Muscle layer of colon (tissue), 2 donors: ENCODE measurements around the gene CALCOCO1.

Source experiments
- H3K27ac ChIP-seq: one replicate; pipeline ENCODE4 v1.7.0; 2013; ENCODE audit warnings: low read depth, mild to moderate bottlenecking, low read length, moderate library complexity
- H3K27me3 ChIP-seq, 2 donors: one replicate each; pipeline ENCODE4 v1.7.0; 2013; ENCODE audit warnings: low read length in 2 of 2, mild to moderate bottlenecking in 2 of 2; ENCODE audit not compliant: insufficient read depth in 2 of 2, control insufficient read depth in 1 of 2
- H3K36me3 ChIP-seq: one replicate; pipeline ENCODE4 v1.7.0; 2013; ENCODE audit warnings: mild to moderate bottlenecking, low read length; ENCODE audit not compliant: insufficient read depth
- H3K4me1 ChIP-seq: one replicate; pipeline ENCODE4 v1.7.0; 2013; ENCODE audit warnings: mild to moderate bottlenecking, low read length; ENCODE audit not compliant: insufficient read depth
- H3K4me3 ChIP-seq, 2 donors: one replicate each; pipeline ENCODE4 v1.7.0; 2013; ENCODE audit warnings: low read length in 2 of 2, low read depth in 1 of 2, mild to moderate bottlenecking in 1 of 2, moderate library complexity in 1 of 2
- H3K9ac ChIP-seq: one replicate; pipeline ENCODE4 v1.7.0; 2013; ENCODE audit warnings: low read length
- H3K9me3 ChIP-seq: one replicate; pipeline ENCODE4 v1.7.0; 2013; ENCODE audit warnings: mild to moderate bottlenecking, low read length
- donor health status: abdominal sarcoma.
- donor health status: Adenocarcinoma of cecum.

CALCOCO1 gene

DNA sequence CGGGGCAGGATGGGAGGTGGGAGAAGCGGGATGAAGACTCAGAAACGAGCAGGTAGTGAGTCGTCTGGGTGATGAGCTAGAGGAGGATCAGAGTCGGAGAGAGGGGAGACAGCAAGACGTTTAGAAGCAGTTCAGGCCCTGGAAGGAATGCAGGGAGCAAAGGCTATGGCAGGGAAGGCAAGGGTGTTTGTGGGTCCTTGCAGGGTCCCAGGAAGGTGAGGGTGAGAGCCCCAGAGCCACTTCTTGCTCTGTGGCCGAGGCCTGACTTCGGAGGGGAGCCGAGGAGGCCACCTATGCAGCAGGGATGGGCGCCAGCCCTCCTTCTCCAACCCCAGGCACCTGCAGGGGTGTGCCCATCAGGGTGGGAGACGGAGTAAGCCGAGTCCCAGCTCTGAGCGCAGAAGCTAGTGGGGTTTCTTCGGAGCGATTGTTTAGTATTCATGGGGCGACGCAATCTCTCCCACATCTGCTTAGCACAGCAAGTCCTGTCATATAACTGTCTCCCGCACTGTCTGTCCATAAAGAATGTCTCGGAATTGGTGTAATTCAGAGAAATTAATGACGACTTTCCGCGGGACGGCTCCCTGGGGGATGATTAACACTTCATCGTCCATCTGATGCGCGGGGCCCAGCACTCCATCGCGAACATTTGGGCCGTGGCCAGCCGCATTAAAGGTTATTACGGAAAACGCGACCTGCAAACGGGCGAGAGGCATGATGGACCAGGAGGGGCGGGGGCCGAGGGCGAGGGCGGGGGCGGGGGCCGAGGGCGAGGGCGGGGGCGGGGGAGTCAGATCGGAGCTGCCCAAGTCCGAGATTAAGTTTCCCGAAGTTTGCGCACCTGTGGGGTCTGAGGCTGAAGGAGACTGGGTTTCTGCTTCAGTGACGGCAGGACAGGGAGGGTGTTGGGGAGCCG is 12.2 kb upstream of the CALCOCO1 start:
- Histone ChIP-seq H3K36me3 (no peaks in the 10 kb centered on the region), H3K9me3 (no peaks in the 10 kb centered on the region), H3K4me1 (peaks cover 6% of the 10 kb centered on the region), H3K27me3 (peaks cover 64 to 67% of the 10 kb centered on the region in 2 donors), H3K4me3 (peak overlapping the region in 1 of 2 donors; percentile 9), H3K9ac (no peak overlapping the region), H3K27ac (no peak overlapping the region)

DNA sequence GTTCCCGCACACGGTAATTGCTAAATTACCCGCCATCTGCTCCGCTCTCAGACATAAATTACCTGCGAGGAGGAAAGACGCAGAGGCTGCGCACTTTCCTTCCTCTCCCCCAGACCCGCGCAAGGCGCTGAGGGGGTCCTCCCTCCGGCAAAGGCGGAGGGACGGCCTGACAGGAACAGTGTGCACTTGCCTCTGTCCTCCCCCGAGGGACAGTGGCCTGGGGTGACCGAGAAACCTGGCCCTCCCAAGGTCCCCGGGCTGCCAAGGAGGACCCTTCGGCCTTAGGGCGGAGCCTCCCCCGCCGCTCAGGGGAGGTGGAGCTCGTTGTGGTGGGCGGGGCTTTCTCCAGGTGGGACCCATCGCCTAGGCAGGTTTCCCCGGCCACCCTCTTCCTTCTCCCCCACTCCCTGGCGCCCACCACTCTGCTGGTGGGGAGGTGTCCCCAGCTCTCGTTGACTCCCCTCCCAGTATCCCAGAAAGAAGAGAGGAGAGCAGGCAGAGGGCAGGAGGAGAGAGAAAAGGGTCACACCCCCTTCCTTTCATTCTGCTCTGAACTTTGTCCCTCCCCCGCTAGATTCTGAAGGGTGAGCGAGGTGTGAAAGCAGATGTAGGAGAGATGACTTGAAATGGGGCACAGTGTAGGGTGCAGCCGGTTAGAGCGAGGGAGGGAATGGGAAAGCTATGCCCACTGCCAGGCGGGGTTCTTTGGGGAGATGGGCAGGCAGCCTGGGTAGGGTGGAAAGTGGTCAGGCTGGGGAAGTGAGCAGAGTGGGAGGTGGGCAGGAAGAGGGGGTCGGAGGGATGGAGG is 11.4 kb upstream of the CALCOCO1 start:
- no peaks in the 10 kb centered on the region for H3K9me3 ChIP-seq
- H3K9ac ChIP-seq: no peak overlapping the region
- H3K4me1 ChIP-seq: peaks cover 4% of the 10 kb centered on the region
- H3K4me3 ChIP-seq: no peak overlapping the region
- H3K27me3 ChIP-seq: peaks cover 61 to 62% of the 10 kb centered on the region in 2 donors
- H3K27ac ChIP-seq: no peak overlapping the region
- H3K36me3 ChIP-seq: no peaks in the 10 kb centered on the region

DNA sequence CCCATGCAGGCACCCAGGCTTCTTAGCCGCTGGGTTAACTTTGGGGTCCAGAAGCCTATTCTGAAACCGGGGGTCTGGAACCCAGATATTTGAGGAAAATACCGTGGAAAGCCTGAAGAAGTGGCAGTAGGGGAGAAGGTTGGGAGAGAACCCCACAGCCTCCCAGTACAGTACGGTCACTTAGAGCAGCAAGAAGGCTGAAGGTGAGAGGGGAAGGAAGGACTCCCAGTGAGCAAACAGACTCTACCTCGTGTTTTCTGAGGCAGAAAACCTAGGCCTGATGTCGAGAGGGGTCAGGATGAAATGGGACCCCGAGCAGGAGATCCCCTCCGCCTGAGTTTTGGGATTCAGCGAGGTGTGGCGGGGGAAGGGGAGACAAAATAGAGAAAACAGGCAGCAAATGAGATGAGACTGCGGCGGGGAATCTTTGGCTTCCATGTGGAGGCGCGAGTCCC is 10.7 kb upstream of the CALCOCO1 start:
- no peaks in the 10 kb centered on the region for H3K4me1 ChIP-seq
- peaks cover 56 to 57% of the 10 kb centered on the region in 2 donors for H3K27me3 ChIP-seq
- H3K9me3 ChIP-seq: no peaks in the 10 kb centered on the region
- H3K9ac ChIP-seq: no peak overlapping the region
- H3K36me3 ChIP-seq: no peaks in the 10 kb centered on the region
- no peak overlapping the region for H3K4me3 ChIP-seq
- no peak overlapping the region for H3K27ac ChIP-seq

DNA sequence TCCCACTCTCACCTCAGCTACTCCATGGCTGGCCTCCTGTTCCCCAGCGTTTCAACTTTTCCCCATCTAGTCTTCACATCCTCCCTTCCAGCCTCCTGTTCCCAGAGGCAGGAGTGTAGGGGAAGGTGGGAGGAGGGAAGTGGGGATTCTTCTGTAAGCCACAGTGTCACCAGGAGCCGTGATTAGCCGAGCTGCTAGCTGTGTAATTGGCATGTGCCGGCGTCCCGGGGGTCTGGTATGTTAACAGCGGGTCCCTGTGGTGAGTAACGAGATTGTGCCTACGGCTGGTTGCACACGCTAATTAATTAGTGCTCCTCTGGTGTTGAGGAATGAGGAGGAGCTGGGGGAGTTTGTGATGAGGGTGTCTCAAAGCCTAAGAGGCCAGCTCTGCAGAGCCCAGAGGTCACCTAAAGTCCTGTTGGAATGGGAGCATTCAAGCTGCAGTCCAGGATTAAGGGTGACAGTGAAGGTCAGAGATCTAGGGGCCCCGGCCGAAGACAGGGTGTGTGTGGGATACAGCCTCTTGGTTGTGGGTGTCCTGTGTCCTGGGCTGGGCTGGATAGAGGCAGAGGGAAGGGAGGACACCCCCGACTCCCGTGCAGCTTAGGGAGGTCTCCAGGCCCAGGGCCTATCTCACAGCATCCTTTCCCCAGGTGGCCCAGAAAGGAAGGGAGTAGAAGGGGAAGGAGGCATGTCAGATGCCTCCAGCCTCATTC is 10.0 kb upstream of the CALCOCO1 start:
- Histone ChIP-seq H3K27me3 (peaks cover 49 to 51% of the 10 kb centered on the region in 2 donors), H3K9me3 (no peaks in the 10 kb centered on the region), H3K4me1 (no peaks in the 10 kb centered on the region), H3K9ac (no peak overlapping the region), H3K36me3 (no peaks in the 10 kb centered on the region), H3K4me3 (no peak overlapping the region), H3K27ac (no peak overlapping the region)

DNA sequence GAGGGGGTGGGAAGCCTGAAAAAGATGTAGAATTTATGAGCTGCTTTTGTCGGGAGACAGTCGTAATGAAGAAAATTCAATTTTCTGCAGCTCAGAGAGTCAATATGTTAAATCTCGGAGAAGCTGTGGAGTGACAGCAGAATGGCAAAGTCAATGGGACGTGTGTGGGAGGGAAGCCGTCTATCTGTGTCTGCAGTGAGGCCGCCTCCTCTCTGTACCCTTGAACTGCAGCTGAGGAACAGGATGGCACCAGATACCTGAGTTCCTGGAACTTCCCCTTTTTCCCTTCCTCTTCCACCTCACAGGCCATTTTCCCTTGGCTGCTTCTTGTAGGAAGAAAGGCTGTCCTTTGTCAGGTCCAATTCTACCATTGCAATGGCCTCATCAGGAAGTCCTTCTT is 9.3 kb upstream of the CALCOCO1 start:
- H3K27me3 ChIP-seq: peaks cover 46 to 47% of the 10 kb centered on the region in 2 donors
- H3K27ac ChIP-seq: no peak overlapping the region
- no peak overlapping the region for H3K4me3 ChIP-seq
- no peaks in the 10 kb centered on the region for H3K4me1 ChIP-seq
- H3K9me3 ChIP-seq: no peaks in the 10 kb centered on the region
- no peak overlapping the region for H3K9ac ChIP-seq
- H3K36me3 ChIP-seq: no peaks in the 10 kb centered on the region

DNA sequence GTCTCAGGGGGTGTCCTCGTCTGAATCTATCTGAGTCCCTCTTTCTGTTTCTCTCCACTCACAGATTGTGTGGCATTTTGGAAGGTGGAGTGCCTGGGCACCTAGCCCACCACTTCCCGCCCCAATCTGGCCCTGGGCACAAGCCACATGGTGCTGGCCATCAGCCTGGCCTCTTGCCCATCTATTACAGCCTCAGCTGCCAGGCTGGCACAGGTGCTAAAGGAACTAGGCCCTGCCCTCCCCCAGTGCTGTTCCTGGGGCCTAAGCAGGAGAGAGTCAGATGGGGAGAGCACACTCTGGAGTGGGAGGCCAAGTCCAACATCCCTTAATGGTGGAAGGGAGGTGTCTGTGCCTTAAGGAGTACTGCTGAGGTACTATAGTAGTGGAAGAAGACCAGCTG is 8.3 kb upstream of the CALCOCO1 start:
- no peaks in the 10 kb centered on the region for H3K4me1 ChIP-seq
- no peak overlapping the region for H3K27ac ChIP-seq
- no peaks in the 10 kb centered on the region for H3K9me3 ChIP-seq
- peaks cover 36 to 37% of the 10 kb centered on the region in 2 donors for H3K27me3 ChIP-seq
- H3K36me3 ChIP-seq: no peaks in the 10 kb centered on the region
- no peak overlapping the region for H3K9ac ChIP-seq
- H3K4me3 ChIP-seq: no peak overlapping the region

DNA sequence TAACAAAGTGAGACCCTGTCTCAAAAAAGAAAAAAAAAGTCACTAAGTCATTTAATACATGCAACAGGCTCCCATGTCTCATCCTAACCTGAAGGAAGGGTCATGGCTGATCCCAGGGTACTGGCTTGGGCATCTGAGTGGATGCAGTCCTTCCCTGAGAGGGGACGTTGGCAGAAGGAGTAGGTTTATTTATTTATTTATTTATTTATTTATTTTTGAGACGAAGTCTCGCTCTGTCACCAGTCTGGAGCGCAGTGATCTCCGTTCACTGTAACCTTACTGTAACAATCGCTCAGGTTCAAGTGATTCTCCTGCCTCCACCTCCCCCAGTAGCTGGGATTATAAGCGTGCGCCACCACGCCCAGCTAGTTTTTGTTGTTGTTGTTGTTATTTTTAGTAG is 7.2 kb upstream of the CALCOCO1 start:
- H3K4me3 ChIP-seq: no peak overlapping the region
- no peaks in the 10 kb centered on the region for H3K36me3 ChIP-seq
- H3K27ac ChIP-seq: no peak overlapping the region
- H3K4me1 ChIP-seq: no peaks in the 10 kb centered on the region
- H3K27me3 ChIP-seq: peaks cover 26 to 28% of the 10 kb centered on the region in 2 donors
- no peak overlapping the region for H3K9ac ChIP-seq
- no peaks in the 10 kb centered on the region for H3K9me3 ChIP-seq

DNA sequence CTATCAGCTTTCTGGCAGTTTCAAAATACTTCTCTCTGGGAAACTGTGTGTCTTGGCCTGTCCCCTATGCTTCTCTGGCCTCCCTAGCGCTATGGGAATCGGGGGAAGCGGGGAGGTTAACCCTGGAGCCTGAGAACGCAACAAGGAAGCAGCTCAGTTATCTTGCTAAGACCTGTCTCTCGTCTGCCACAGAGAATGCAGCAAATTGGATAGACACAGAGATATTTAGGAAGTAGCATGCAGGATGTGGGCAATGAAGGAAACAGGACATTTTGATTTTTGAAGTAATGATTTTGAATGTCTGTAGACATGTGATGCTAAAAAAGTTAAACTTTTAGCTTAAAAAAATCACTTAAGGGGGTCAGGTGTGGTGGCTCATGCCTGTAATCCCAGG is 6.6 kb upstream of the CALCOCO1 start:
- Histone ChIP-seq H3K9ac (no peak overlapping the region), H3K27ac (no peak overlapping the region), H3K4me1 (no peaks in the 10 kb centered on the region), H3K27me3 (peaks cover 19 to 22% of the 10 kb centered on the region in 2 donors), H3K36me3 (no peaks in the 10 kb centered on the region), H3K9me3 (no peaks in the 10 kb centered on the region), H3K4me3 (no peak overlapping the region)

DNA sequence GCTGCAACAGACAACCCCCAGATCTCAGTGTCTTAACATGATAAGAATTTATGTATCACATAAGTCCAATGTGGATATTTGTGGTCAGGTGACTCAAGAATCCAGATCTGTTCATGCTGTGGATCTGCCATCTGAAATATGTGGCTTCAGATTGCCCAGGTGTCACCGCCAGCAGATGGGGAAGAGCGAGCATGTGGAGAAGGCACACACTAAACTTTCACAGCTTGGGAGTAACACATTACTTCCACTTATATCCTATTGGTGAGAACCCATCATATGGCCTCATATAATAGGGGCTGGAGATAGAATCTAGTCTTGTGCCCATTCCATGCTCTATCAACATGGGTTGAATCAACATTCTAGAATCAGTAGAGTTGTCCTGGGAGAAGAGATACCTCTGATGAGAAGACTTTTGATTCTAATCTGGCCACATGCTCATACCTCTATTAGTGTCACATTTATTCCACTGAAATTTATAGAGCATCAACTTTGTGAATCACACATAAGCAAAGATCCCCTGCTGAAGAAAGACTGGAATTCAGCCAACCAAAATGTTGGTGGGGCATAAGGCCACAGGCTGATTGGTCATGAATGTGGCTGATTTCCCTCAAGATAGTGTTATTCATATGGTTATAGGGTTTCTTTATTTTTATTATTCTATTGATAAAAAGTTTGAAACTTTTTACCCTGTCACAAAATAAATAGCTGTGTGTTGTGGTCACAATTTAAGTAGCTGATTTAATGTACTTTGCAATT is 6.0 kb upstream of the CALCOCO1 start:
- peaks cover under 1% of the 10 kb centered on the region for H3K4me1 ChIP-seq
- no peak overlapping the region for H3K9ac ChIP-seq
- H3K9me3 ChIP-seq: no peaks in the 10 kb centered on the region
- H3K27me3 ChIP-seq: peaks cover 14 to 16% of the 10 kb centered on the region in 2 donors
- no peak overlapping the region for H3K4me3 ChIP-seq
- no peak overlapping the region for H3K27ac ChIP-seq
- no peaks in the 10 kb centered on the region for H3K36me3 ChIP-seq

- H3K27me3 ChIP-seq: no peaks in the 10 kb centered on the region
- H3K9me3 ChIP-seq: no peaks in the 10 kb centered on the region
- no peak overlapping the region for H3K27ac ChIP-seq
- H3K4me1 ChIP-seq: peaks cover 20% of the 10 kb centered on the region
- peaks cover under 1% of the 10 kb centered on the region for H3K36me3 ChIP-seq
- no peak overlapping the region for H3K9ac ChIP-seq
- H3K4me3 ChIP-seq: no peak overlapping the region
Observed at GRCh38 chr12:53729644-53730043, 2.4 kb upstream of the CALCOCO1 start.
